NT2/D1 (cell line): Measurements from ENCODE around the gene RASAL2.
"Not testable (repeated sequence)": the region's sequence is repeated elsewhere in the genome, so short reads cannot be mapped to it uniquely, and the experiment has no call there.

Experiments
- DNase-seq: peaks from one replicate; pipeline ENCODE4 v3.0.0-alpha.2; 2011; ENCODE audit warnings: low read depth, low spot score
- H3K27me3 ChIP-seq: 2 replicates; pipeline ENCODE4 v1.6.0; 2011; ENCODE audit warnings: mild to moderate bottlenecking; ENCODE audit not compliant: insufficient read length, insufficient read depth
- H3K36me3 ChIP-seq: 2 replicates; pipeline ENCODE4 v1.6.1; 2011; ENCODE audit warnings: mild to moderate bottlenecking, low read length, mixed read lengths; ENCODE audit not compliant: insufficient read depth, insufficient read length
- H3K4me1 ChIP-seq: 2 replicates; pipeline ENCODE4 v1.5.1; 2011; ENCODE audit not compliant: insufficient read depth, insufficient read length
- H3K4me3 ChIP-seq: 2 replicates; pipeline ENCODE4 v1.5.1; 2011; ENCODE audit warnings: low read depth; ENCODE audit not compliant: insufficient read length
- H3K9ac ChIP-seq: 2 replicates; pipeline ENCODE4 v1.6.0; 2011; ENCODE audit warnings: low read depth; ENCODE audit not compliant: insufficient read length
- H3K9me3 ChIP-seq: 2 replicates; pipeline ENCODE4 v1.5.1; 2011; ENCODE audit warnings: mild to moderate bottlenecking, low read length; ENCODE audit not compliant: insufficient read depth
- SUZ12 ChIP-seq: IDR thresholded peaks from 2 replicates; pipeline ENCODE4 v1.6.1; 2011; ENCODE audit not compliant: insufficient read length, insufficient read depth; ENCODE audit errors: extremely low read depth
- YY1 ChIP-seq: IDR thresholded peaks from 2 replicates; pipeline ENCODE4 v1.6.1; 2011; ENCODE audit not compliant: insufficient read length, insufficient read depth
- ZNF274 ChIP-seq: IDR thresholded peaks from 2 replicates; pipeline ENCODE4 v1.6.1; 2011; ENCODE audit warnings: mild to moderate bottlenecking, low read depth, low read length

Gene RASAL2

DNA sequence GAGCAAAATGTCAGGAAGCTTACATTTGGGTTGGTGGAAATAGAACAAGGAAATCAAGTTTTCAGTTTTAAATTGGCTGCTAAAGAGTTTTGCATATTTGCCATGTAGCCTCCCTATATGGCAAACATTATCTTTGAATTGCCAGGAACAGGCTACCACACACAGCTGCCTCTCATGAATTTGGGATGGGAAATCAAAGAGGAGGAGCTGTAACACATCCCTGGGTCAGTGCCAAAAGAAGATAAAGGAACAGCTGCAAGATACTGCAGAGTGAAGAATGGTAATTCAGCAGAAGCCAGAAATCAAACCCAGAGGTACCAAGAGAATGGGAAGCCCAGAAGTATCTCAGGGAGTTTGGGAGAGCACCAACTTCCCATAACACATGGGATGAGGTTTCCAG, 18.6 kb upstream of the RASAL2 start:
- Histone ChIP-seq H3K27me3 (no peaks in the 10 kb centered on the region), H3K4me1 (no peaks in the 10 kb centered on the region), H3K36me3 (no peaks in the 10 kb centered on the region), H3K9me3 (no peaks in the 10 kb centered on the region), H3K9ac (no peak overlapping the region), H3K4me3 (no peak overlapping the region)
- no peak for DNase-seq
- TF ChIP-seq ZNF274, result no peak
- no peak for TF ChIP-seq SUZ12
- no peak for TF ChIP-seq YY1

DNA sequence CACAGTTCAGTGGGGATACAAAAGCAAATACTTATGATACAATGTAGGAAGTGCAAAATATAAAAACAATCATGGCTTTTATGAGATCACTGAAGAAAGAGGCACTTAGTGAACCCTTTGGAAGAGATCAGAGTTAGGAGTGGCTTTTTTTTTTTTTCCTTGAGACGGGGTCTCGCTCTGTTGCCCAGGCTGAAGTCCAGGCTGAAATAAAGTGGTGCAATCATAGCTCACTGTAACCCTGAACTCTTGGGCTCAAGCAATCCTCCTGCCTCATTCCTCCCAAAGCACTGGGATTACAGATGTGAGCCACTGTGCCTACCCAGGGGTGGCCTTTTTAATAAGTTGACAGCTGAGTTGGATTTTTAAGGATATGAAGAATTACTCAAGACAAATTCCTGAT, 17.3 kb upstream of the RASAL2 start:
- Histone ChIP-seq H3K9ac (no peak overlapping the region), H3K4me3 (no peak overlapping the region), H3K9me3 (no peaks in the 10 kb centered on the region), H3K27me3 (no peaks in the 10 kb centered on the region), H3K36me3 (no peaks in the 10 kb centered on the region), H3K4me1 (no peaks in the 10 kb centered on the region)
- TF ChIP-seq YY1 (no peak), SUZ12 (no peak), ZNF274 (no peak)
- no peak for DNase-seq

DNA sequence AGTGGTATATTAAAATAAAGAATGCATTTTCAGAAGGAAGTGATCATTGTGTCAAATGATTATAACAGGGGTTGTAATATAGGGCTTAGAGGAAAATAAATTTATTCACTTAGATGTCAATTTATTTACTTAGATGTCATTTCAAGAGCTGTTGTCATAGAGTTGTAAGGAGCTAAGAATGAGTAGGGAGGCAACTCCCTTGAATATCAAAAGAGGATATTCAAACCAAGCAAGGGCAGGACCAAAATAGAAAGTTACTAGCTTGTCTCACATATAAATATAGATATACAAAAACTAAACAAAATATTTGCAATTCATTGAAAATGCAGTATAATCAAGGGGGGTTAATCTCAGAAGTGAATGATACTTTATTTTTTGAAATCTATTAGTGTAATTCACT, 16.0 kb upstream of the RASAL2 start:
- Histone ChIP-seq H3K4me1 (no peaks in the 10 kb centered on the region), H3K27me3 (no peaks in the 10 kb centered on the region), H3K9me3 (no peaks in the 10 kb centered on the region), H3K4me3 (no peak overlapping the region), H3K36me3 (no peaks in the 10 kb centered on the region), H3K9ac (no peak overlapping the region)
- no peak for DNase-seq
- no peak for TF ChIP-seq YY1

DNA sequence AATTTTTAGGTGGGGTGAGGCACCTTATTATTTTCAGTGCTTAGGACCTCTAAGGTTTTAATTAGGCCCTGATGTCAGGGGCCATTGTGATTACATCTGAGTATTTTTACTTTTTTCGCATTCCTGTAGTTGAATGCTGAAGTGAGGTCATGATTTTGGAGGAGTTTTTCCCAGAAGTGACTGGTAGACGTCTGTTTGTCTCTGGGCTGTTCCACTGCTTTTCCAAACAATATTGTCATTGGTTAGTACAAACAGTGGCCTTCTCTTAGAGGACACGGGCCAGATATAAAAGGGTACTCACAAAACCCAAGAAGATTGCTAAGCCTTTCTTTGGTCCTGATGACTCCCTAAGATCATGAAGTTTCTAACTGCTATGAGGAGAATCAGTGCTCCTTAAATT, 7.6 kb upstream of the RASAL2 start:
- TF ChIP-seq YY1 (no peak), ZNF274 (no peak), SUZ12 (no peak)
- Histone ChIP-seq H3K27me3 (no peaks in the 10 kb centered on the region), H3K9me3 (no peaks in the 10 kb centered on the region), H3K36me3 (no peaks in the 10 kb centered on the region), H3K4me1 (no peaks in the 10 kb centered on the region), H3K4me3 (no peak overlapping the region), H3K9ac (no peak overlapping the region)
- no peak for DNase-seq

DNA sequence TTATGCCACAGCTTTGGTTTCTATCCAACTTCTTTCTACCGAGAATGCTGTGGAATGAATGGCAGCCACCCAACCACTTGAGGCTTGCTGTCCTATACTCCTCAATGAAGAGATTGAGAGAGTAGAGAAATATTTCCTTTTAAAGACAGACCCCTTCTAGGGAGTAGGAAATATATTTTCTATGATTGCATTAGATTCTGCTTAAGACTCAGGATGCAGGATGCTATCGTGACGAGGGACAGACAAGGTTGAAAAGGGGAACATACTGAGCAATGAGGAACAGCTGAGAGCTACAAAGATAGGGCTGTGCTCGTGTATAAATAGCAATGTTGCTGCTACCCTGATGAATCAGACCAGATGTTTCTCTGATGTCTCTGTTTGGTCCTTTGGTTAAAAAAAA, 7.1 kb upstream of the RASAL2 start:
- no peak for TF ChIP-seq YY1
- TF ChIP-seq SUZ12, result no peak
- TF ChIP-seq ZNF274, result no peak
- Histone ChIP-seq H3K4me1 (no peaks in the 10 kb centered on the region), H3K9ac (no peak overlapping the region), H3K36me3 (no peaks in the 10 kb centered on the region), H3K9me3 (no peaks in the 10 kb centered on the region), H3K4me3 (no peak overlapping the region), H3K27me3 (no peaks in the 10 kb centered on the region)
- DNase-seq, result no peak

DNA sequence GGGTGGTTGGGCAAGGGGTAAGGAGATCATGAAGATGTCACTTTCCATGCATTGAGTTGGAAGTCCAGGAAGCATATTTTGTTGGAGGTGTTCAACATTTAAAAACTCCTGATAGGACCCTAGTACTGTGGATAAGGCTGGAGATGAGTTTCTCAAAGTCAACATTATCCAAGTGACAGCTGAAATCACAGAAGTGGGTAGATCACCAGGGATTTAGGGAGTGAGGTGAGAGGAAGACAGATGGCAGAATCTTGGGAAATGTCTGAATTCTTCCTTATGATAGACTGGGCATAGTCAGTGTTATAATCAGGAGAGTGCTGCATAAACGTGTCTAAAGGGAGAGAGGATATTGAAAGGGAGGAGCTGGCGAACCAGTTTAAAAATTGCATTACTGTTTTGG, 5.3 kb upstream of the RASAL2 start:
- Histone ChIP-seq H3K9ac (no peak overlapping the region), H3K9me3 (no peaks in the 10 kb centered on the region), H3K4me1 (no peaks in the 10 kb centered on the region), H3K36me3 (no peaks in the 10 kb centered on the region), H3K27me3 (no peaks in the 10 kb centered on the region), H3K4me3 (no peak overlapping the region)
- TF ChIP-seq ZNF274, result no peak
- no peak for TF ChIP-seq YY1
- TF ChIP-seq SUZ12, result no peak
- no peak for DNase-seq

DNA sequence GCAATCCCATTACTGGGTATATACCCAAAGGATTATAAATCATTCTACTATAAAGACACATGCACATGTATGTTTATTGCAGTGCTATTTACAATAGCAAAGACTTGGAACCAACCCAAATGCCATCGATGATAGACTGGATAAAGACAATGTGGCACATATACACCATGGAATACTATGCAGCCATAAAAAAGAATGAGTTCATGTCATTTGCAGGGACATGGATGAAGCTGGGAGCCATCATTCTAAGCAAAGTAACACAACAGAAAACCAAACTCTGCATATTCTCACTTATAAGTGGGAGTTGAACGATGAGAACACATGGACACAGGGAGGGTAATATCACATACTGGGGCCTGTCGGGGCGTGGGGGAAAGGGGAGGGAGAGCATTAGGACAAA, 2.5 kb upstream of the RASAL2 start:
- not testable (repeated sequence) for H3K27me3 ChIP-seq, H3K4me1 ChIP-seq, H3K36me3 ChIP-seq, H3K4me3 ChIP-seq, H3K9me3 ChIP-seq, DNase-seq, H3K9ac ChIP-seq

DNA sequence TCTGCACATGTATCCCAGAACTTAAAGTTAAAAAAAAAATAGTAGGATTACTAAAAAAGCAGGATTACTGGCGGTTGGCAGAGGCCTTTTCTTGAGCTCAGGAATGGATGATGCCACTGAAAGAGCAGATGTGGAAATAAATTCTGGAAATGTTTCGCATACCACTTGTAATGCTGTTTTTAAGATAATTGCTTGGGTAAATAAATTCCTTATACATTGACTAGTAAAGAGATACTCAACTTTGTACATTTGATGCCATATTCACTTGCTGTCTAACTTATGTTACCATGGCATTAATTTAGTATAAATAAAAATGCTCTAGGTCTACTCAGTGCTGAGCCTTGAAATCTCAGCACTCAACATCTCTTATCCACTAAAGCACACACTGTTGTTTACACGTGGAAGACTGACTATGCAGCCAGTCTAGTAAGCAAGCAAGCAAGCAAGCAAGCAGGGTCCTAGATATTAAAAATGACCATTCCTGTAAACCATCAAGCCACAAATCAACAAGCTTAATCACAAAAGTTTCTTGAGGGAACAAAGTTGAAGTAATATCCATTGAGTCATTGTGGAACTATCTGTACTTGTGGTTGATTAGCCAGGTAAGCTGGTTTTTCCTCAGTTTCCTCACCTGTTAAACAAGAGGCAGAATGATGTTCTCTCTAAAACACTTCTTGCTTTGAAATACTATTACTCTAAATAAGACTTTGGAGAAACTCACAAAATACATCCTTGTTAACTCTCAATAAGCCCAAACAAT, 1.7 kb upstream of the RASAL2 start:
- Histone ChIP-seq H3K4me1 (peaks cover 5% of the 10 kb centered on the region), H3K4me3 (peak overlapping the region; percentile 39), H3K9ac (peak overlapping the region; percentile 38), H3K9me3 (no peaks in the 10 kb centered on the region), H3K36me3 (peaks cover 4% of the 10 kb centered on the region), H3K27me3 (no peaks in the 10 kb centered on the region)
- TF ChIP-seq ZNF274 (no peak), YY1 (no peak), SUZ12 (no peak)
- DNase-seq, result no peak
